Heart left ventricle (tissue), 16 donors: ENCODE measurements around the gene COL5A3. TPM values are rescaled to one million over a fixed set of nuclear protein-coding genes. Genes with fewer than 3 reads are reported as not detected.

ENCODE experiments used
- ATAC-seq, 4 donors: fragments of 200-7000 bp; cut with Tn5 transposase; one replicate each; pipeline ENCODE4 v1.9.1; 2020 to 2022; ENCODE audit warnings: moderate library complexity in 4 of 4, mild to moderate bottlenecking in 3 of 4, moderate number of reproducible peaks in 1 of 4
- DNase-seq, 5 donors: peaks; one replicate each; pipeline ENCODE4 v3.0.0-alpha.2; 2020
- H3K27ac ChIP-seq, 12 donors: fragments of 200-600 bp; sonication (generic) in 4 of 12; one replicate each; pipeline versions ENCODE4 v1.5.0 to v1.8.0; 2016 to 2022; ENCODE audit warnings: mild to moderate bottlenecking in 2 of 12
- H3K27me3 ChIP-seq, 9 donors: fragments of 200-600 bp; sonication (generic) in 2 of 9; one replicate each; pipeline versions ENCODE4 v1.5.1 to v1.8.0; 2016 to 2022; ENCODE audit warnings: mild to moderate bottlenecking in 3 of 9
- H3K36me3 ChIP-seq, 9 donors: fragments of 200-600 bp; sonication (generic) in 2 of 9; one replicate each; pipeline versions ENCODE4 v1.5.0 to v1.8.0; 2018 to 2022; ENCODE audit warnings: mild to moderate bottlenecking in 2 of 9
- H3K4me1 ChIP-seq, 12 donors: fragments of 200-600 bp; sonication (generic) in 4 of 12; one replicate each; pipeline versions ENCODE4 v1.5.0 to v1.8.0; 2016 to 2022; ENCODE audit warnings: mild to moderate bottlenecking in 3 of 12
- H3K4me3 ChIP-seq, 12 donors: fragments of 200-600 bp; sonication (generic) in 4 of 12; one replicate each; pipeline versions ENCODE4 v1.5.0 to v1.8.0; 2017 to 2022; ENCODE audit warnings: mild to moderate bottlenecking in 9 of 12, moderate library complexity in 4 of 12
- H3K9me3 ChIP-seq, 12 donors: fragments of 200-600 bp; sonication (generic) in 4 of 12; one replicate each; pipeline versions ENCODE4 v1.5.0 to v1.8.0; 2016 to 2022; ENCODE audit warnings: mild to moderate bottlenecking in 1 of 12
- POLR2A ChIP-seq, 2 donors: fragments of 450-650 bp; IDR thresholded peaks; one replicate each; pipeline ENCODE4 v1.6.1; 2017; ENCODE audit warnings: antibody characterized with exemption in 2 of 2, mild to moderate bottlenecking in 2 of 2, moderate library complexity in 2 of 2
- WGBS, 4 donors: extraction: QIAGEN DNeasy Blood & Tissue Kit in 2 of 4; methylation state at CpG; one replicate each; pipeline versions ENCODE4 v1.1.5 to v1.1.7; 2013 to 2018; 5-methylcytosine and 5-hydroxymethylcytosine counted together
- intact Hi-C, 10 donors: fragments of 100-400 bp; cut with DNase I; formaldehyde crosslinking; loops; one replicate each; pipeline versions ENCODE4 v1.11.1 to v1.14.2; 2022
- polyA plus RNA-seq, 2 donors: library from polyadenylated mRNA; stranded (reverse); fragments of 200-250 nt; gene quantifications; one replicate each; pipeline ENCODE4 v1.2.3, GENCODE V29; 2013
- total RNA-seq, 9 donors: library from RNA; depleted of rRNA in 2 of 9; stranded (reverse); fragments of >200 nt in 2 of 9; fragmentation: NEBNext Ultra II Directional in 3 of 9; extraction: Animal tissue kit (Norgen Biotek cat#: 25700) in 3 of 9; gene quantifications; one replicate each; pipeline versions ENCODE4 v1.1.0 to v1.2.4, GENCODE V29; 2016 to 2023
- TF ChIP-seq, protein P1 (sequence below), 12 donors: fragments of 200-600 bp; sonication (generic) in 4 of 12; IDR thresholded peaks; one replicate each; pipeline versions ENCODE4 v1.5.0 to v1.8.0; 2018 to 2022; ENCODE audit warnings: antibody characterized with exemption in 12 of 12, mild to moderate bottlenecking in 5 of 12
- donor health status: ischemic (EF 13 %, LVEDD 7.1; RV severe dilation, severe dysfunction).
- donor health status: healthy with polysubstance abuse.
- donor health status: DM: no; HTN: yes; CAD: no.
- donor health status: DM: no; HTN: no; CAD: no.
- donor health status: ischemic (EF 25% LVEDD 6.9; RV normal size, moderate dysfunction).
- donor health status: ischemic (EF 25% LVEDD 5.7; RV mildly dilated, moderate dysfunction).
- donor health status: healthy.
- donor health status: DM: yes; HTN: yes; CAD: no.
- donor health status: ischemic (EF 35%, LVEDD 5.7; RV mildly dilated, moderate dysfunction).
- donor health status: nonischemic (EF 11% LVEDD 7.7; RV severe dilation, severe dysfunction).
- donor health status: DM: yes; HTN: yes; CAD: no.
- donor health status: PGD.
- donor health status: ischemic (EF 29% LVEDD 5.4; RV normal size, mild dysfunction).
- donor health status: nonischemic (EF 23%, LVEDD 6.1; RV moderate dilation, normal function).

Gene COL5A3
- total and polyA plus RNA-seq, 11 donors: 5.0 to 34.1 (median 12.2) TPM

DNA sequence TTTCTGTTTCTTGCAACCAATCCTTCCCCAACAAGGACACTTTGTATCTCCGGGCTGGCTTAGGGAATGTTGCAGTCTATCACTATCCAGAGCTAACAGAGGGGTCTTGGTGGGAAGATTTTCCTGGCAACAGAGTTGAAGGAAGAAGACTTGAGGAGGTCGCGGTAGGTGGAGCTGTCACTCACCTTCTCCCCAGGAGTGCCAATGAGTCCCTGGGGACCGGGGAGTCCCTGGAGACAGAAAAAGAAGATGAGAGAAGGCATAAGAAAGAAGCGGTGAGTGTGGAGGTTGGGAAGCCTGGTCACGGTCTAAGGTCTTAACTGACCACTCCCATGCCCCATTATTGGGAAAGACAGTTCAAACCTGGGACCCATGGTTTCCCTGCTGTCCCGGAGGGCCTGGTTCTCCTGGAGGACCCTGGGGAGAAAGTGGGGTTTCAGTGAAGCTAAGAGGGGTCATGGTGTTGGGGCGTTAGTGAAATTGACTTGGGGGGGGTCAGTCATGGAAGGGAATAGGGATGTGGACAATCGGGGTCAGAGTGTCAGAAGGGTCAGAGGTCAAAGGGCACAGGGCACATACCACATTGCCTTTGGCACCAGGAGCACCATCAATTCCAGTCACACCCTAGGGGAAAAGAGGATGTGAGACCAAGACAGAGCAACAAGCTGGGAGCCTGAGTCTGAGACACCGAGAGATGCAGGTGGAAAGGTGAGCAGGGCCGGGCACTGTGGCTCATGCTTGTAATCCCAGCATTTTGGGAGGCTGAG is 18.7 kb downstream of the COL5A3 start:
- ATAC-seq (no peak), DNase-seq (peak in 1 of 5 donors; percentile 17)
- TF ChIP-seq, protein P1, sequence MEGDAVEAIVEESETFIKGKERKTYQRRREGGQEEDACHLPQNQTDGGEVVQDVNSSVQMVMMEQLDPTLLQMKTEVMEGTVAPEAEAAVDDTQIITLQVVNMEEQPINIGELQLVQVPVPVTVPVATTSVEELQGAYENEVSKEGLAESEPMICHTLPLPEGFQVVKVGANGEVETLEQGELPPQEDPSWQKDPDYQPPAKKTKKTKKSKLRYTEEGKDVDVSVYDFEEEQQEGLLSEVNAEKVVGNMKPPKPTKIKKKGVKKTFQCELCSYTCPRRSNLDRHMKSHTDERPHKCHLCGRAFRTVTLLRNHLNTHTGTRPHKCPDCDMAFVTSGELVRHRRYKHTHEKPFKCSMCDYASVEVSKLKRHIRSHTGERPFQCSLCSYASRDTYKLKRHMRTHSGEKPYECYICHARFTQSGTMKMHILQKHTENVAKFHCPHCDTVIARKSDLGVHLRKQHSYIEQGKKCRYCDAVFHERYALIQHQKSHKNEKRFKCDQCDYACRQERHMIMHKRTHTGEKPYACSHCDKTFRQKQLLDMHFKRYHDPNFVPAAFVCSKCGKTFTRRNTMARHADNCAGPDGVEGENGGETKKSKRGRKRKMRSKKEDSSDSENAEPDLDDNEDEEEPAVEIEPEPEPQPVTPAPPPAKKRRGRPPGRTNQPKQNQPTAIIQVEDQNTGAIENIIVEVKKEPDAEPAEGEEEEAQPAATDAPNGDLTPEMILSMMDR (IDR thresholded peaks at IDR 0.05): no peak
- TF ChIP-seq POLR2A (IDR thresholded peaks at IDR 0.05): no peak
- H3K27me3 ChIP-seq: peaks cover 0 to 9% (median 0%) of the 10 kb centered on the region in 9 donors
- H3K27ac ChIP-seq: no peak overlapping the region
- H3K9me3 ChIP-seq: no peaks in the 10 kb centered on the region
- 58 to 65% (median 63%) methylated on average over 11 of the region's 11 CpGs for WGBS, 4 donors
- H3K4me3 ChIP-seq: no peak overlapping the region
- H3K4me1 ChIP-seq: peaks cover 0 to 14% (median 5%) of the 10 kb centered on the region in 12 donors
- H3K36me3 ChIP-seq: peaks cover 0 to 87% (median 21%) of the 10 kb centered on the region in 9 donors
- intact Hi-C loops: no loop called here

DNA sequence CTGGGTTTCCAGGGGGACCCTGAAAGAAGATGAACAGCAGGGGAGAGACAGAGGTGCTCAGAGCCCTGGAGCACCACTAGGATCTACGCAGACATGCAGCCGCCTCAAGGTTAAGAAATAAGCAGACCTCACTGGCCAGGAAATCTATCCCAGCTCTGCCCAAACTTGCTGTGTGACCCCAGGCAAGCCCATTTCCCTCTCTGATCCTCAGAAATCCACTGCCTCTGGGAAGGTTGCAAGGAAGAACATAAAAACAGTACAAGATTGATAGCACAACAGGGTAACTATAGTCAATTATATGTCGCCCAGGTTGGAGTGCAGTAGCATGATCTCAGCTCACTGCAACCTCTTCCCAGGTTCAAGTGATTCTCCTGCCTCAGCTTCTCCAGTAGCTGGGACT is 20.8 kb downstream of the COL5A3 start:
- Histone ChIP-seq H3K4me1 (peaks cover 0 to 20% (median 5%) of the 10 kb centered on the region in 12 donors), H3K27ac (no peak overlapping the region), H3K4me3 (no peak overlapping the region), H3K9me3 (no peaks in the 10 kb centered on the region), H3K36me3 (peaks cover 0 to 79% (median 13%) of the 10 kb centered on the region in 9 donors), H3K27me3 (peaks cover 0 to 13% (median 0%) of the 10 kb centered on the region in 9 donors)
- DNase-seq: no peak
- 82 to 97% (median 89%) methylated on average over 3 of the region's 3 CpGs for WGBS, 4 donors
- intact Hi-C loops: loop anchor here in 2 of 10 donors (5.0 kb wide), 1 partner anchor 42 kb away; no protein-coding TSS in a partner anchor
- no peak for ATAC-seq
- TF ChIP-seq, protein P1 (IDR thresholded peaks at IDR 0.05): no peak
- TF ChIP-seq POLR2A (IDR thresholded peaks at IDR 0.05): no peak

DNA sequence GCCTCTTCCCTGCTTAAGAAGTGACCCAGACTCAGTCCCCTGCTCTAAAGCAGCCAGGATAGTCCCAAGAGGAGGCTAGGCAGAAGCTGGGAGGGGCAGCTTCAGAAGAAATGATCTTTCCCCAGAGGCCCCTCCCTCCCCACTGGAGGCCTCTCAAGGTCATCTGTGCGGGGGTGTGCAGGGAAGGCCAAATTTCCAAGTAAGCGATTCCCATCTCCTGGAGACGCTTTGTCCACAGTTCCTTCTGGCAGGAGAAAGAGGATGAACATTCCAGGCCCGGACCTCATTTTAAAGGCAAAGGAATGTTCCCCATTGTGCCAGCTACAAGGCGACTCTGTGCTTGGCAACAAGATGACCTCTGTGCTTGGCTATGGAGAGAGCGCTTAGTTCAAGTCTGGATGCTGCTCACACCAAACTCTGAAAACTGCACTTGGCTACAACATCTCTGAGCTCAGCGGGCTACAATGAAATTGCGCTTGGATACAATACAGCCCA is 23.5 kb downstream of the COL5A3 start:
- Histone ChIP-seq H3K9me3 (no peaks in the 10 kb centered on the region), H3K4me3 (no peak overlapping the region), H3K36me3 (peaks cover 0 to 75% (median 10%) of the 10 kb centered on the region in 9 donors), H3K27ac (peak overlapping the region in 8 of 12 donors; percentile 31 to 76 (median 53)), H3K4me1 (peaks cover 0 to 20% (median 5%) of the 10 kb centered on the region in 12 donors), H3K27me3 (peaks cover 0 to 13% (median 0%) of the 10 kb centered on the region in 9 donors)
- no peak for TF ChIP-seq POLR2A (IDR thresholded peaks at IDR 0.05)
- TF ChIP-seq, protein P1 (IDR thresholded peaks at IDR 0.05): no peak
- WGBS, 4 donors: 33 to 45% (median 37%) methylated on average over 5 to 8 of the region's 8 CpGs
- intact Hi-C loops: loop anchor here in 2 of 10 donors (5.0 kb wide), 1 partner anchor 40 kb away; no protein-coding TSS in a partner anchor
- ATAC-seq: peak; percentile 82 to 89 (median 85)
- DNase-seq: peak; percentile 27 to 73 (median 62)
